ENCODE results near the gene TRAK2.

- TF ChIP-seq, protein P1, sequence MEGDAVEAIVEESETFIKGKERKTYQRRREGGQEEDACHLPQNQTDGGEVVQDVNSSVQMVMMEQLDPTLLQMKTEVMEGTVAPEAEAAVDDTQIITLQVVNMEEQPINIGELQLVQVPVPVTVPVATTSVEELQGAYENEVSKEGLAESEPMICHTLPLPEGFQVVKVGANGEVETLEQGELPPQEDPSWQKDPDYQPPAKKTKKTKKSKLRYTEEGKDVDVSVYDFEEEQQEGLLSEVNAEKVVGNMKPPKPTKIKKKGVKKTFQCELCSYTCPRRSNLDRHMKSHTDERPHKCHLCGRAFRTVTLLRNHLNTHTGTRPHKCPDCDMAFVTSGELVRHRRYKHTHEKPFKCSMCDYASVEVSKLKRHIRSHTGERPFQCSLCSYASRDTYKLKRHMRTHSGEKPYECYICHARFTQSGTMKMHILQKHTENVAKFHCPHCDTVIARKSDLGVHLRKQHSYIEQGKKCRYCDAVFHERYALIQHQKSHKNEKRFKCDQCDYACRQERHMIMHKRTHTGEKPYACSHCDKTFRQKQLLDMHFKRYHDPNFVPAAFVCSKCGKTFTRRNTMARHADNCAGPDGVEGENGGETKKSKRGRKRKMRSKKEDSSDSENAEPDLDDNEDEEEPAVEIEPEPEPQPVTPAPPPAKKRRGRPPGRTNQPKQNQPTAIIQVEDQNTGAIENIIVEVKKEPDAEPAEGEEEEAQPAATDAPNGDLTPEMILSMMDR (conservative IDR thresholded peaks at IDR 0.05; ENCODE audit: low read depth, low read length): no peak
- TF ChIP-seq EZH2 (IDR thresholded peaks at IDR 0.05; ENCODE audit: low read length, unreplicated experiment): no peak
Observed at GRCh38 chr2:201433394-201433995, 17.8 kb downstream of the TRAK2 start.
